ENCODE results near the gene KIFC3. TPM values are rescaled to one million over a fixed set of nuclear protein-coding genes. Genes with fewer than 3 reads are reported as not detected.

The KIFC3 gene
- total RNA-seq, 2 experiments from 2014 or later, result not detected

GRCh38 chr16:57765160-57765728 is 37.0 kb downstream of the KIFC3 start:
- Histone ChIP-seq H3K4me3 (ENCODE audit: low read length) (no peak overlapping the region), H3K9me3 (ENCODE audit: control insufficient read depth in 1 of 2, insufficient read depth in 1 of 2, low read length in 2 of 2) (no peaks in the 10 kb centered on the region), H3K27me3 (ENCODE audit: control insufficient read depth in 1 of 2, insufficient read depth in 2 of 2, low read length in 2 of 2) (no peaks in the 10 kb centered on the region), H3K4me1 (ENCODE audit: insufficient read depth, low read length) (no peaks in the 10 kb centered on the region), H3K36me3 (ENCODE audit: insufficient read depth, low read length) (no peaks in the 10 kb centered on the region), H3K27ac (ENCODE audit: low read depth in 1 of 2, low read length in 2 of 2) (no peak overlapping the region)
- no peaks in the 10 kb centered on the region for H3K27me3 Mint-ChIP-seq
- no peak for ATAC-seq (ENCODE audit: poor library complexity)
- POLR2A ChIA-PET, result no interaction called here
- no peaks in the 10 kb centered on the region for H3K36me3 Mint-ChIP-seq (ENCODE audit: low read depth)
- H3K9me3 Mint-ChIP-seq, result no peaks in the 10 kb centered on the region
- intact Hi-C loops (cut with DNase I, micrococcal nuclease), result no loop called here
- no peak for DNase-seq
- TF ChIP-seq CTCF (IDR thresholded peaks at IDR 0.05), result no peak
- no peaks in the 10 kb centered on the region for H3K4me1 Mint-ChIP-seq (ENCODE audit: low read depth)
- no peak overlapping the region for H3K4me3 Mint-ChIP-seq
- CTCF ChIA-PET, result interaction anchor here (1.2 kb wide), 1 partner anchor 234 kb away, joined by 3 read pairs; no protein-coding TSS in a partner anchor
- no peak overlapping the region for H3K27ac Mint-ChIP-seq

GRCh38 chr16:57764341-57765159 is 37.7 kb downstream of the KIFC3 start:
- intact Hi-C loops (cut with DNase I, micrococcal nuclease), result no loop called here
- POLR2A ChIA-PET, result no interaction called here
- Mint-ChIP-seq H3K27ac (no peak overlapping the region), H3K36me3 (ENCODE audit: low read depth) (no peaks in the 10 kb centered on the region), H3K27me3 (no peaks in the 10 kb centered on the region), H3K4me1 (ENCODE audit: low read depth) (no peaks in the 10 kb centered on the region), H3K4me3 (no peak overlapping the region), H3K9me3 (no peaks in the 10 kb centered on the region)
- H3K4me1 ChIP-seq (ENCODE audit: insufficient read depth, low read length), result no peaks in the 10 kb centered on the region
- TF ChIP-seq CTCF (IDR thresholded peaks at IDR 0.05), result no peak
- DNase-seq, result peak in 3 of 14 experiments; percentile 28 to 70 (median 51)
- ATAC-seq (ENCODE audit: poor library complexity), result peak; percentile 81
- no peaks in the 10 kb centered on the region for H3K27me3 ChIP-seq (ENCODE audit: control insufficient read depth in 1 of 2, insufficient read depth in 2 of 2, low read length in 2 of 2)
- no peaks in the 10 kb centered on the region for H3K9me3 ChIP-seq (ENCODE audit: control insufficient read depth in 1 of 2, insufficient read depth in 1 of 2, low read length in 2 of 2)
- no peak overlapping the region for H3K4me3 ChIP-seq (ENCODE audit: low read length)
- CTCF ChIA-PET, result no interaction called here
- H3K36me3 ChIP-seq (ENCODE audit: insufficient read depth, low read length), result no peaks in the 10 kb centered on the region
- no peak overlapping the region for H3K27ac ChIP-seq (ENCODE audit: low read depth in 1 of 2, low read length in 2 of 2)

GRCh38 chr16:57764006-57764340 is 38.3 kb downstream of the KIFC3 start:
- TF ChIP-seq CTCF (IDR thresholded peaks at IDR 0.05), result no peak
- ATAC-seq (ENCODE audit: poor library complexity), result no peak
- ChIA-PET POLR2A (no interaction called here), CTCF (no interaction called here)
- H3K27ac Mint-ChIP-seq, result no peak overlapping the region
- Histone ChIP-seq H3K27me3 (ENCODE audit: control insufficient read depth in 1 of 2, insufficient read depth in 2 of 2, low read length in 2 of 2) (no peaks in the 10 kb centered on the region), H3K27ac (ENCODE audit: low read depth in 1 of 2, low read length in 2 of 2) (no peak overlapping the region), H3K9me3 (ENCODE audit: control insufficient read depth in 1 of 2, insufficient read depth in 1 of 2, low read length in 2 of 2) (no peaks in the 10 kb centered on the region), H3K36me3 (ENCODE audit: insufficient read depth, low read length) (no peaks in the 10 kb centered on the region), H3K4me3 (ENCODE audit: low read length) (no peak overlapping the region), H3K4me1 (ENCODE audit: insufficient read depth, low read length) (no peaks in the 10 kb centered on the region)
- H3K27me3 Mint-ChIP-seq, result no peaks in the 10 kb centered on the region
- DNase-seq, result no peak
- intact Hi-C loops (cut with DNase I, micrococcal nuclease), result no loop called here
- H3K4me1 Mint-ChIP-seq (ENCODE audit: low read depth), result no peaks in the 10 kb centered on the region
- H3K9me3 Mint-ChIP-seq, result no peaks in the 10 kb centered on the region
- H3K4me3 Mint-ChIP-seq, result no peak overlapping the region
- no peaks in the 10 kb centered on the region for H3K36me3 Mint-ChIP-seq (ENCODE audit: low read depth)

Measured in CD4-positive, alpha-beta T cell (primary cell).